HG02885 (cell line): ENCODE measurements around the gene CFAP45.

Experiments
- ATAC-seq: cut with Tn5 transposase; IDR thresholded peaks from one replicate; pipeline ENCODE4 v1.9.1; 2021; ENCODE audit warnings: mild to moderate bottlenecking; ENCODE audit not compliant: unreplicated experiment, poor library complexity

The CFAP45 gene, protein sequence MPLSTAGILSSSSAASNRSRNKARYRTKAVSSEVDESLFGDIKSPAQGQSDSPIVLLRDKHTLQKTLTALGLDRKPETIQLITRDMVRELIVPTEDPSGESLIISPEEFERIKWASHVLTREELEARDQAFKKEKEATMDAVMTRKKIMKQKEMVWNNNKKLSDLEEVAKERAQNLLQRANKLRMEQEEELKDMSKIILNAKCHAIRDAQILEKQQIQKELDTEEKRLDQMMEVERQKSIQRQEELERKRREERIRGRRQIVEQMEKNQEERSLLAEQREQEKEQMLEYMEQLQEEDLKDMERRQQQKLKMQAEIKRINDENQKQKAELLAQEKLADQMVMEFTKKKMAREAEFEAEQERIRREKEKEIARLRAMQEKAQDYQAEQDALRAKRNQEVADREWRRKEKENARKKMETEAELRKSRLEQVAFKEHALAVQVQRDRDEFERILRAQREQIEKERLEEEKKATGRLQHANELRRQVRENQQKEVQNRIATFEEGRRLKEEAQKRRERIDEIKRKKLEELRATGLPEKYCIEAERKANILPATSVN

GRCh38 chr1:159900086-159900680 lies at the start of gene CFAP45:
Gene CFAP45 (minus strand): TSS chr1:159900165. CDS start chr1:159900098, 67 bp downstream.
- ATAC-seq = peak; percentile 88

DNA sequence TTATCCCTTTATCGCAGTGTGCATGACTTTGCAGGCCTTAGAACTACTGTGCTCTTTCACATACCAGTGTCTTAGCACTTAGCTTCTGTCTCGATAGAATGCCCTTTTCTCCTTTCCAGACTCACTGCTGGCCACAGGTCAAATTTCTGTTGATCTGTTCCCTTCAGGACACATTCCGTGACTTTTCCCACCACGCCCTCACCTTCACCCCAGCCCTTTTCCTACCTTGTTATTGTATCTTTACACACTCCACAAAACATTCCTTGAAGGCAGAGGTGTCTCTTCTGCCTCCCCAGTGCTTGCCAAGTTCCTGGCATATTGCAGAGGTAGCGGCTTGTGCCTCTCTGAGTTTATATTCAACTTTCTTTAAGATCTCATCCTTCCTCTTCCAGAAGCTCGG lies 49.2 kb upstream of the CFAP45 start:
- no peak for ATAC-seq

GRCh38 chr1:159947942-159948341 lies 48.0 kb upstream of the CFAP45 start:
- no peak for ATAC-seq

DNA sequence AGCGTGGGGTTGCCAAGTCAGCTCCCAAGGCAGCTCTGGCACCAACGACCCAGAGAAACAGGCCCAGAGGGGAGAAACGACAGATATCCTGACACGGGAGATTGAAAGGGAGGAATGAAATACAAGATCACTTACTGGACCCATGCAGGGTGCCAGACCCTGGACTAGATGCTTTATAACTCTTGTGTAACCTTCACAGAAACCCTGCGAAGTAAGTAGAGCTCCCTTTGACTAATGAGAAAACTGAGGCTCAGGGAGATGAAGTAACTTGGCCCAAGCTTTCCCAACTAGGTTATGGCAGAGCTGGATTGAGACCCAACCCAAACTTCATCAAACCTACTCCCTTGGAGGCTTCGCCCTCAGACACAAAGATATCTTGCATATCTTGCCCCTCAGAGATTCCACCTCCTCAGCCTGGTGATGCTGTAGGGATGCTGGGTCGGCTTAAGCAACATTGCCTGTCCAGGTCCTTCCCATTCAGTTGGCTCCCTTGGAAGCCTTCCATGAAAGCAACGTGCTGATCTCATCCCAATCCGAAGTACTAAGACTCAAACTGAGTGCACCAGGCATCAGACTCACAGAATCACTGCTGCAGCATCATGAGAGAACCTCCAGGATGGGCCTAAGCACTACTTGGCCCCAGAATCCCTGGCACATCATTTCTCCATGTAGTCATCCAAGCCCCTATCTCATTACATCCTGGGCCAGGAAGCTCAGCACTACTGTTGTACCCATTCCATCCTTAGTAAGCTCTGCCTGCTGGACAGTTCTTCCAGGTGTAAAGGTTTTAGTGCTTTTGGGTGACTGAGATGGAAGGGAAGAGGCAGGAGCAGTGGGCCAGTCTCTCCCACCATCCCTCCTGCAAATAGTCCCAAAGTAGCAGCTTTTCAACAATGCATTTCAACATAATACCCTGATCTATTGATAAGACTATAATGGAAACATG lies 46.5 kb upstream of the CFAP45 start:
- no peak for ATAC-seq

DNA sequence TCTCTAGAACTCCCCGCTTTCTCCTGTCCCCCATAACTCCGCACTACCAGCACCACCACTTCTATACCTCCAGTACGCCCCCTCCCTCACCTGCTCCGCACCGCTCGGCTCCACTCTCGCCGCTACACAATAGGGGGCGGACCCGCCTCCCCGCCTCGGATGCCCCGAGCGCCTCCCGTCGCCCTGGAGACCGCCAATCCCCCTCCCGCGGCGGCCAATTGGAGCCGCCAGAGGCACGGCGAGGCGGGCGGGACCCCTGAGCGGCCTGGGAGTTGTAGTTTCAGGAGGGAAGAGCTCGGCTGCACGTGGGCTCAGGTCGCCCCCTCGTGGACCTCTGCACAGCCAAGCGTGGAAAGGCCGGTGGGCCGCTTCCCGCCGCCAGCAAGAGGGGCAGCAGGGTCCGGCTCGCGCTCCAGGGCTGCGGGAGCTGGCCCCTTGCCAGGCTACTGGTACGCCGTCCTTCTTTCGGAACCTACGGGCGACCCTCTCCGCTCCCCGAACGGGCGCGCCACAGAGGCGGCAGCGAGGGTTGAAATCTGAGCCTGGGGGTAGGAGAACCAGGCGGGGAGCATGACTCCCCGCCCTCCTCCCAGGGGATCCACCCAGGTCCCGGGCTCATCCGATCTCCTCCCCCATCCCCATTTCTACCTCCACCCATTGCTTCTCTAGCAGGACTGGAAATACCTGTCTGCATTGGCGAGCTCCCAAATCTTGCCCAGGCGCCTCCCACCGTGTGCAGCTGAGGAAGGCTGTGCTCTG lies 45.7 kb upstream of the CFAP45 start, which contains the start of gene IGSF9:
TSS of gene IGSF9 (minus strand) at position 131 of the 759 bp plus-strand sequence. CDS start 2,159 bp downstream, outside the sequence.
- ATAC-seq = peak; percentile 59

DNA sequence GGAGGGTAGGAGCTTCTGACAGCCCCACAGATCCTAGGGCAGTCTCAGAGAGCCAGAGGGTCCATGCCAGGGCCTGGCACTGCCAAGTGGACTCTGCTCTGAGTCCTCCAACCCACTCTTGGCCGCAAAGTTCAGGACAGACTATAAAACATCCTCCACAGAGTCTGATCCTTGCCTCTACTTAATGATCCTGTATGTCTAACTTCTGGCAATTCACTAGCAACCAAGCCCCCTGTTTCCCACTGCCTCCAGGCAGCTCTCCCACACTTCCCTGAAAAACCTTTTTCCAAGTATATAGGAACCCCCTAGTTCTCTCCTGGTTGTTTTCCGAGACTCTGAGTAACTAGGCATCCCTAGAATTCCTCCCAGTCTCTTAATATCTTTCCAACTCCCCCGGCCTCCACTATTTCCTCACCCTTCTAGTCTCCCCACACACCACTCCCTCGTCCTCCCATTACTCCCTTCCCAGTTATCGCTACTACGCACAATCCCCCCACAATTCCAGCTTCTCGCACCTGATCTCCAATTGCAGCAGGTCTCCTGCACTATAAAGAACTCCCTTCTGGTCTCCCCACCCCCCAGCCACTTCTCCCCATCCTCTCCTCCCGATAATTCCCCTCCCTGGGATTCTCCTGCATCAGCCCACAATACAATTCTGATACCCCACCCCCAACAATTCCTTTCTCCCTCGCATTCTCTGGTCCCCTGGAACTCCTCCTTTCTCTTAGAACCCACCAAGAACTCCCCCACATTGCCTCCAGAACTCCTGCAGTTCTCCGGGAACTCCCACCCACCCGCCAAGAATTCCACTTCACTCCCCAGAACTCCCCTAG lies 44.9 kb upstream of the CFAP45 start:
- no peak for ATAC-seq

GRCh38 chr1:159943908-159944622 lies 44.1 kb upstream of the CFAP45 start:
- ATAC-seq = no peak

- ATAC-seq = no peak
These were observed 43.3 kb upstream of the CFAP45 start for GRCh38 chr1:159943278-159943640.

DNA sequence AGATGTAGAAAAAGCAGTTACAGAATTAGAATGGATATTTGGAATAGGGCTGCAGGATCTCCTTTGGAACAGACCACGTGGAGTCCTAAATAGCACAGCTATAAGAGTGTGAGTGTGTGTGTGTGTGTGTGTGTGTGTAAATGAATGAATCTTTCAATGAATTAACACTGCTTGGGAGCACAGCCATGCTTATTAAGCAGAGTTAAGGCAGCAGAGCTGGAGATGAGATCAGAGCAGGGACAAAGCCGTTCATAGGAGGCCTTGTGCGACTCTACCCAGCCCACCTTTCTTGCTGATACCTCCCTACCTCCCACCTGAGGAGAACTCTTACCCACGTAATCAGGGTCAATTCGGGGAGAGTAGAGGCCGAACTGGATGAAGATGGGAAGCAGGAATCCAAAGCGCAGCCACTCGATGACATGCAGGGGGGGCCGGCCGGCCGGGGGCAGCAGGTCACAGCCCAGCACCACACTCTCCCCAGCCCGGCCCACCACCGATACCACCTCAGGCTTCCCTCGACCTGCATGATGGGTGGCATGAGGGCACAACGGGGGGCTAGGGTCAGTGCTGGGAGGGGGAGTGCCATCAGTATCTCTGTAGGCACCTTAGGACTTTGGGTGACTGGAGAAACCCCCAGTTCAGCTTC lies 42.8 kb upstream of the CFAP45 start:
- no peak for ATAC-seq

- no peak for ATAC-seq
These were observed 41.9 kb upstream of the CFAP45 start for GRCh38 chr1:159941591-159942560.

DNA sequence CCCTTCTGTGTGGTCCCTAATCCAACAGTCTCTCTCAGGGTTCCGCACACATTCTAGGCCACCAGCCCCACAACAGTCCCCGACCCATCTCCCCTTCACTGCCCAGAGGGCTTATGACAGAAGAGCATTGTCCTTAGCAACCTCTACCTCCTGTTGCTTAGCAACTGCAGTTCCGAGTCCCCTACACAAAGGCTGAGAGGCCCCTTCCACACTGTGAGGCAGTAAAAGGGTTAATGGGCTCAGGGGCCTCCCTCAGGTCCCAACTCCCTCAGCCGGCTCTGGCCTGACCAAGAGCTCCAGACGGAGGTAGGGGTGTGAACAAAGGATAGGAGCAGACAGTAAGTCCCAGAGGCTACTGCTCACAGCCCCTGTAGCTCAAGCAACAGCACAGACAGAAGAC lies 41.2 kb upstream of the CFAP45 start:
- no peak for ATAC-seq

DNA sequence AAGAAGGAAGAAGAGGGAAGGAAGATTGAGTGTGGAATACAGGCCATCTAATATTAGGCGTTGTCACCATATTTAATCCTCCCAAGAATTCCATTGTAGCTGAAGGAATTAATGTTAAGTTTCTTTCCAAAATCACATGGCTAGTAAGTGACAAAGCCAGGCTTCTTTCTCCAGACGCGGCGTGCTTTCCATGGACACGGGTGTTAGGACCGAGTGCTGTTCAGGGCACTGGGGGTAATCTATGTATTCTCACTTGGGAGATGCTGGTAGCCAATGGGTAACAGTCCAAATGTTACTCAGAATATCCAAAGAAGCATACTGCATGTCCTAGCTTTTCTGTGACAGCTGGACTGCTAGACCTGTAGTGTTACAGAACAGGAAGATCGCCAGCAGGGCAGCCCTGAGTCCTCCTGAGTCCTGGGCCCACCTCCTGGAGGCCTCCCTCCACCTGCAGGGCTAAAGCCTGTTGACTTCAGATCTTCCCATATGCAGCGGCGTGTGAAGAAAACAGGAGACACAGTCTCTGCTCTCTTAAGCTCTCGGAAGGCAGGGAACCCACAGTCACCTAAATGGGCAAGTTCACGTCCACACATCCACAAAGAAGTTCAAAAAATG lies 40.1 kb upstream of the CFAP45 start:
- no peak for ATAC-seq

DNA sequence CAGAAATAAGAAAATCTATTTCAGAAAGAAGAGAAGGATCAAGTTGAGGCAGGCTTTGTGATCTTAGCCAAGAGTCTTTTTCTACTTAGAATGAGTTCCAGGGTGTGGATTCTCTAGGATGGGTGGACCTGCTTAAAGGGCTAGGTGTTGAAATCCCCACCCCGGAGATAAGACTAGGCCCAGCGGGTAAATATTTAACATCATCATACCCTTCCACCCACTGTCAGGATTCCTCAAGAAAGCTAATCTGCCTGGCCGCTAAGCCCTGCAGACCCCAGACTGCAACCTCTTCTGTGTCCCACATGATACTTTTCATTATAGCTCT lies 39.7 kb upstream of the CFAP45 start:
- ATAC-seq = no peak

- ATAC-seq = no peak
These were observed 39.1 kb upstream of the CFAP45 start for GRCh38 chr1:159938905-159939677.

GRCh38 chr1:159938211-159938852 lies 38.4 kb upstream of the CFAP45 start:
- no peak for ATAC-seq
